Measurements from ENCODE around the gene SORT1.

Gene SORT1

DNA sequence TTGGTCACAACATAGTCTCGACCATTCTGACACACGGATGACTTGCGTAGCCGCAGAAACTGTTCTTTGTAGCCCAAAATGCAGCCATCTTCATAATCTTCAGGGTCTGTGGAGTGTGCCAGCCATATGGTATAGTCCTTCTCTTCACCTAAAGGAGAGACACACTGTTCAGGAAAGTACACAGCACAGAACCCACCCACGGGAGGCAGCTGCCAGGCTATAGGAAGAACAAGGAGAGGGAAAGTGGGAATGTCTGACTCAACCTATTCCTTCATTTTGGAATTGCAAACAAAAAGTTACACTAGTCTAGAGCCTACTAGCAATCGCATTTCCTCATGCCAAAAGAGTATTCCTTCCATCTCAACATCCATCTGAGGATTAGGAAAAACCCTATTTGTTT is 74.7 kb downstream of the SORT1 start:
- no peak overlapping the region for H3K4me2 ChIP-seq
- H3K9ac ChIP-seq: no peak overlapping the region
- H4K20me1 ChIP-seq (ENCODE audit: insufficient read depth): no peaks in the 10 kb centered on the region
- no peaks in the 10 kb centered on the region for H3K36me3 ChIP-seq (ENCODE audit: insufficient read depth)
- no peaks in the 10 kb centered on the region for H3K4me1 ChIP-seq (ENCODE audit: low read depth, poor library complexity, severe bottlenecking)
- H3K79me2 ChIP-seq (ENCODE audit: insufficient read depth, low read depth): no peaks in the 10 kb centered on the region
- H3K4me3 ChIP-seq (IDR thresholded peaks at IDR 0.05; ENCODE audit: insufficient read depth, low read depth, low read length): no peak overlapping the region
- no peak overlapping the region for H3K27ac ChIP-seq
- H3K27me3 ChIP-seq (ENCODE audit: insufficient read depth, low read depth): no peaks in the 10 kb centered on the region
- no peak overlapping the region for H2AFZ ChIP-seq (ENCODE audit: low read depth)
- TF ChIP-seq, protein P1, sequence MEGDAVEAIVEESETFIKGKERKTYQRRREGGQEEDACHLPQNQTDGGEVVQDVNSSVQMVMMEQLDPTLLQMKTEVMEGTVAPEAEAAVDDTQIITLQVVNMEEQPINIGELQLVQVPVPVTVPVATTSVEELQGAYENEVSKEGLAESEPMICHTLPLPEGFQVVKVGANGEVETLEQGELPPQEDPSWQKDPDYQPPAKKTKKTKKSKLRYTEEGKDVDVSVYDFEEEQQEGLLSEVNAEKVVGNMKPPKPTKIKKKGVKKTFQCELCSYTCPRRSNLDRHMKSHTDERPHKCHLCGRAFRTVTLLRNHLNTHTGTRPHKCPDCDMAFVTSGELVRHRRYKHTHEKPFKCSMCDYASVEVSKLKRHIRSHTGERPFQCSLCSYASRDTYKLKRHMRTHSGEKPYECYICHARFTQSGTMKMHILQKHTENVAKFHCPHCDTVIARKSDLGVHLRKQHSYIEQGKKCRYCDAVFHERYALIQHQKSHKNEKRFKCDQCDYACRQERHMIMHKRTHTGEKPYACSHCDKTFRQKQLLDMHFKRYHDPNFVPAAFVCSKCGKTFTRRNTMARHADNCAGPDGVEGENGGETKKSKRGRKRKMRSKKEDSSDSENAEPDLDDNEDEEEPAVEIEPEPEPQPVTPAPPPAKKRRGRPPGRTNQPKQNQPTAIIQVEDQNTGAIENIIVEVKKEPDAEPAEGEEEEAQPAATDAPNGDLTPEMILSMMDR (conservative IDR thresholded peaks at IDR 0.05; ENCODE audit: low read depth, low read length): no peak

DNA sequence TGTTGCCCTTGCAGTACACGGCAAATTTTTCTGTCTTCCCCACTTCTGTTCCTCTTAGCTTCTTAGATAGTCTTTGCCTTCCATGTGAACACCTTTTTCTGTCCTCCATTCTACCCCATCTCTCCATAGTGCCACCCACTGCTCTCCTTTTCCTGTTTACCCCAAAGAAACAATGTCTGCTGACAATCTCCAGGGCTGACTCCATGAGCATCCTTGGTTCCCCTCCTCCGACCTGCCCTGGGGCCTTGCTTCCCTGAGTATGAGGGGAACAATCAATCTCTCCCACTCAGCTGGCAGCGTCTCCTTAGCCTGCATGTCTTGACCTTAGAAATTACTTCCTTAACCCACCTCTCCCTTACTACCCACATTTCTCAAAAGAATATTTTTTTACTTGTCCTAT is 78.6 kb downstream of the SORT1 start:
- Histone ChIP-seq H3K4me3 (IDR thresholded peaks at IDR 0.05; ENCODE audit: insufficient read depth, low read depth, low read length) (no peak overlapping the region), H3K79me2 (ENCODE audit: insufficient read depth, low read depth) (no peaks in the 10 kb centered on the region), H2AFZ (ENCODE audit: low read depth) (no peak overlapping the region), H4K20me1 (ENCODE audit: insufficient read depth) (no peaks in the 10 kb centered on the region), H3K27me3 (ENCODE audit: insufficient read depth, low read depth) (no peaks in the 10 kb centered on the region), H3K9ac (no peak overlapping the region), H3K4me1 (ENCODE audit: low read depth, poor library complexity, severe bottlenecking) (no peaks in the 10 kb centered on the region), H3K27ac (no peak overlapping the region), H3K4me2 (no peak overlapping the region), H3K36me3 (ENCODE audit: insufficient read depth) (no peaks in the 10 kb centered on the region)
- TF ChIP-seq, protein P1 (conservative IDR thresholded peaks at IDR 0.05; ENCODE audit: low read depth, low read length): no peak

DNA sequence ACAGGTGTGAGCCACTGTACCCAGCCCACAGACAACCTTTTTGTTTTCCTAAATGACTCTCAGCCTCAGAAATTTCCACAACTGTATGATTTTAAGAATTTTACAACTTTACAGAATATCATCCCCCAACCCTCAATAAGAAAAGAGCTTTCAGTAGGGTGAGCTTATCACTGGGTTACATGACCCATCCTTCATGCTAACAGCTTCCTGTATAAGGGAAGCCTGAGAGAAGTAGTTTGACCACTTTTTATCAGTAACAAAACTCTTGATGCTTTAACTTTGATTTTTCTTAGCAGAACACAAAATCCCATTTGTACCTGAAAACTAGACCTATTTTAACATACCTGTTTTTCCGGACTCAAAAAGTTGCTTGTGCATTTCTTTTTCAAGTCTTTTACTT is 81.2 kb downstream of the SORT1 start:
- TF ChIP-seq, protein P1 (conservative IDR thresholded peaks at IDR 0.05; ENCODE audit: low read depth, low read length): no peak
- Histone ChIP-seq H3K27me3 (ENCODE audit: insufficient read depth, low read depth) (no peaks in the 10 kb centered on the region), H2AFZ (ENCODE audit: low read depth) (no peak overlapping the region), H3K36me3 (ENCODE audit: insufficient read depth) (no peaks in the 10 kb centered on the region), H3K4me1 (ENCODE audit: low read depth, poor library complexity, severe bottlenecking) (no peaks in the 10 kb centered on the region), H3K9ac (no peak overlapping the region), H3K4me3 (IDR thresholded peaks at IDR 0.05; ENCODE audit: insufficient read depth, low read depth, low read length) (no peak overlapping the region), H3K4me2 (no peak overlapping the region), H3K27ac (no peak overlapping the region), H4K20me1 (ENCODE audit: insufficient read depth) (no peaks in the 10 kb centered on the region), H3K79me2 (ENCODE audit: insufficient read depth, low read depth) (no peaks in the 10 kb centered on the region)

DNA sequence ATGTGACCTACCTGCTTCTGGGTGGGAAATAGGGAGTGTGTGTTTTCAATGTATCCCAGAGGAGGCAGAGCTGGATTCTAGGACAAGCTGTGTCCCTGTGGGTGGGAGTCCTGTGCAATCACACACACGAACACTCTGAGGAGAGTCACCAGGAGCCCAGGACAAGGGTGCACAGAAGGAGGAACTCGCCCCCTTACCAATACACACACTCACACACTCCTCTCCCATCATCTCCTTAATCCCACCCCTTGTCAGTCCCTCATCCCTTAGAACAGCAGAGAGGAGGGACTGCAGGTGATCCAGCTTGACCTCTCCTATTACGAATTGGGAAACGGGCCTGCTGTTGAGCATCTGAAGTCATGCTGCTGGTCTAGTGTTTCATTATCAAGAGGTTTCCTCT is 82.4 kb downstream of the SORT1 start:
- Histone ChIP-seq H3K36me3 (ENCODE audit: insufficient read depth) (no peaks in the 10 kb centered on the region), H3K27me3 (ENCODE audit: insufficient read depth, low read depth) (no peaks in the 10 kb centered on the region), H3K4me2 (no peak overlapping the region), H3K4me3 (IDR thresholded peaks at IDR 0.05; ENCODE audit: insufficient read depth, low read depth, low read length) (no peak overlapping the region), H3K79me2 (ENCODE audit: insufficient read depth, low read depth) (no peaks in the 10 kb centered on the region), H2AFZ (ENCODE audit: low read depth) (no peak overlapping the region), H4K20me1 (ENCODE audit: insufficient read depth) (no peaks in the 10 kb centered on the region), H3K4me1 (ENCODE audit: low read depth, poor library complexity, severe bottlenecking) (no peaks in the 10 kb centered on the region), H3K9ac (no peak overlapping the region), H3K27ac (no peak overlapping the region)
- TF ChIP-seq, protein P1 (conservative IDR thresholded peaks at IDR 0.05; ENCODE audit: low read depth, low read length): no peak

DNA sequence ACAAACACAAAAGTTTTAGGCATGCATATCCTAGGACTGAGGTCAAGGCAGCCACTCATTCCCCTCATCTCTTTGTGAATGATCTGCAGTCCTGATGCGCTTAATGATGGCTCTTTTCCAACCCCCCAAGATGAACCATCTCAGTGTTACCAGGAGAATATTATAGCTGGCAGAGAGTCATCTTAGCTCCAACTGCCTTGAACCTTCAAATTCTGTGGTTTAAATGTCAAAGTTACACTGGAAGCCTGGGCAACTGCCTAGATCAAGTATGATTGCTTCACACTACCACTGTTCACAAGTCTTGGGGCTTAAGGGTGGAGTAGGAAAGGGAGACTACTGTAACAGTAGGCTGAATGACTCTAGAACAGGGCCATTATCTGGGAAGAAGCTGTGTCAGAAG is 82.9 kb downstream of the SORT1 start:
- Histone ChIP-seq H2AFZ (ENCODE audit: low read depth) (no peak overlapping the region), H3K27me3 (ENCODE audit: insufficient read depth, low read depth) (no peaks in the 10 kb centered on the region), H3K79me2 (ENCODE audit: insufficient read depth, low read depth) (no peaks in the 10 kb centered on the region), H3K4me3 (IDR thresholded peaks at IDR 0.05; ENCODE audit: insufficient read depth, low read depth, low read length) (no peak overlapping the region), H3K9ac (no peak overlapping the region), H3K36me3 (ENCODE audit: insufficient read depth) (no peaks in the 10 kb centered on the region), H3K4me2 (no peak overlapping the region), H3K4me1 (ENCODE audit: low read depth, poor library complexity, severe bottlenecking) (no peaks in the 10 kb centered on the region), H4K20me1 (ENCODE audit: insufficient read depth) (no peaks in the 10 kb centered on the region), H3K27ac (no peak overlapping the region)
- TF ChIP-seq, protein P1 (conservative IDR thresholded peaks at IDR 0.05; ENCODE audit: low read depth, low read length): no peak
